Tibial artery (tissue), 4 donors: ENCODE measurements around the gene GBP1.
"Not testable (repeated sequence)": the region's sequence is repeated elsewhere in the genome, so short reads cannot be mapped to it uniquely, and the experiment has no call there.

Experiments
- DNase-seq, 2 donors: peaks; one replicate each; pipeline ENCODE4 v3.0.0-alpha.2; 2019
- H3K27ac ChIP-seq, 2 donors: fragments of 200-600 bp; sonication (generic) in 1 of 2; 1 replicate in 1 of 2; 2 replicates in 1 of 2; pipeline ENCODE4 v1.5.1; 2018 to 2019; ENCODE audit warnings: mild to moderate bottlenecking in 1 of 2
- H3K27me3 ChIP-seq, 2 donors: fragments of 200-600 bp; sonication (generic) in 1 of 2; one replicate each; pipeline versions ENCODE4 v1.5.1 to v1.6.0; 2016 to 2019
- H3K36me3 ChIP-seq, 3 donors: fragments of 200-600 bp; sonication (generic) in 2 of 3; one replicate each; pipeline ENCODE4 v1.5.1; 2016 to 2019; ENCODE audit warnings: mild to moderate bottlenecking in 2 of 3
- H3K4me1 ChIP-seq, 4 donors: fragments of 200-600 bp; sonication (generic) in 2 of 4; 1 replicate in 3 of 4; 2 replicates in 1 of 4; pipeline ENCODE4 v1.5.1; 2016 to 2019
- H3K4me3 ChIP-seq, 2 donors: fragments of 200-600 bp; sonication (generic) in 1 of 2; 1 replicate in 1 of 2; 2 replicates in 1 of 2; pipeline ENCODE4 v1.5.1; 2018 to 2019; ENCODE audit warnings: mild to moderate bottlenecking in 2 of 2
- H3K9me3 ChIP-seq, 3 donors: fragments of 200-600 bp; sonication (generic) in 1 of 3; one replicate each; pipeline ENCODE4 v1.5.1; 2016 to 2019
- intact Hi-C: fragments of 100-400 bp; cut with DNase I; formaldehyde crosslinking; loops from one replicate; pipeline ENCODE4 v1.15.0; 2023; ENCODE audit warnings: low total_unique reads
- TF ChIP-seq, protein P1 (sequence below), 2 experiments: fragments of 200-600 bp in 1 of 2; fragments of 450-650 bp in 1 of 2; IDR thresholded peaks; one replicate each; pipeline ENCODE4 v1.5.1; 2017 to 2019; ENCODE audit warnings: antibody characterized with exemption in 2 of 2, mild to moderate bottlenecking in 1 of 2, moderate library complexity in 1 of 2

Gene GBP1

DNA sequence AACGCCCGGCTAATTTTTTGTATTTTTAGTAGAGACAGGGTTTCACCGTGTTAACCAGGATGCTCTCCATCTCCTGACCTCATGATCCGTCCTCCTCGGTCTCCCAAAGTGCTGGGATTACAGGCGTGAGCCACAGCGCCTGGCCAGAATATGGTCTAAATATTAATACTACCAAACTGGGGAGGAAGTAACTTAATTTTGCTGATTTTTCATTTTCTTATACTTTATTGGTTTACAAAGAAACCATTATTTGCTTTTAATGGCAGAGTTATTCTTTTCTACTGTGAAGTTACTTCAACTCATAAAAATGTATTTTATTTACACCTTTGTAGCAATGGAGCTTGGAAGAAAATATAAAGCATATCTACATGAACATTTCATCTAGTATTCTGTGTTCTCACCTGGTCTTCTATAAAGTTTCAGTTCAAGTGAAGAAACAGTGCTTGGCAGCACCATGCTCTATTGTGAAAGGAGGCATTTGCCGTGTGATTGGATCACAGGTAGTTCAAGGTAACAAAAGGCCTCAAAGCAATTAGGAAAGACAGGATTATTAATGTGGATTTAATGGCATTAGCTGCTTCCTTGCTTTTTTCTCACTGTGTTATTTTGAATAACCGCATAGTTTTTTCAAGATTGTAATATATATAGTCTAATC, 13.6 kb downstream of the GBP1 start:
- Histone ChIP-seq H3K27me3 (no peaks in the 10 kb centered on the region), H3K4me1 (no peaks in the 10 kb centered on the region), H3K27ac (no peak overlapping the region), H3K9me3 (no peaks in the 10 kb centered on the region), H3K4me3 (no peak overlapping the region), H3K36me3 (peaks cover 53 to 66% (median 60%) of the 10 kb centered on the region in 3 donors)
- TF ChIP-seq, protein P1, sequence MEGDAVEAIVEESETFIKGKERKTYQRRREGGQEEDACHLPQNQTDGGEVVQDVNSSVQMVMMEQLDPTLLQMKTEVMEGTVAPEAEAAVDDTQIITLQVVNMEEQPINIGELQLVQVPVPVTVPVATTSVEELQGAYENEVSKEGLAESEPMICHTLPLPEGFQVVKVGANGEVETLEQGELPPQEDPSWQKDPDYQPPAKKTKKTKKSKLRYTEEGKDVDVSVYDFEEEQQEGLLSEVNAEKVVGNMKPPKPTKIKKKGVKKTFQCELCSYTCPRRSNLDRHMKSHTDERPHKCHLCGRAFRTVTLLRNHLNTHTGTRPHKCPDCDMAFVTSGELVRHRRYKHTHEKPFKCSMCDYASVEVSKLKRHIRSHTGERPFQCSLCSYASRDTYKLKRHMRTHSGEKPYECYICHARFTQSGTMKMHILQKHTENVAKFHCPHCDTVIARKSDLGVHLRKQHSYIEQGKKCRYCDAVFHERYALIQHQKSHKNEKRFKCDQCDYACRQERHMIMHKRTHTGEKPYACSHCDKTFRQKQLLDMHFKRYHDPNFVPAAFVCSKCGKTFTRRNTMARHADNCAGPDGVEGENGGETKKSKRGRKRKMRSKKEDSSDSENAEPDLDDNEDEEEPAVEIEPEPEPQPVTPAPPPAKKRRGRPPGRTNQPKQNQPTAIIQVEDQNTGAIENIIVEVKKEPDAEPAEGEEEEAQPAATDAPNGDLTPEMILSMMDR (IDR thresholded peaks at IDR 0.05) = no peak
- no peak for DNase-seq
- intact Hi-C loops = no loop called here

DNA sequence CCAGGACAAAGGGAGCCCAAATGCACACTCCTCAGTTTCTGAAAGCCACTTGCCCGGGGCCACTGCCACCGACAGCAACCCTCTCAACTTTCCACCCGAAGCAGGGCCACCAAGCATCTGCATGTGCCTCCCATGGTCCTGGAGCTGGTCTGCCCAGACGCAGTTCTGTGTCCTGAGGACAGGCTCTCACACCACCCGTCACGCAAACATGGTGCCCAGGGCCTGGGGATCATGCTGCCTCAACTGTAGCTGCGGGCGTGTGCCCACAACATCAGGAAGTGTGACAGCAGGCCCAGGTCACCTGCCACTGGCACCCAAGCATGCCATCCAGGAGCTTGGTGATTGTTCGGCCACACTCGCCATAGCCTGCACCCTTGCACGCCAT, 14.4 kb downstream of the GBP1 start:
- no peaks in the 10 kb centered on the region for H3K4me1 ChIP-seq
- TF ChIP-seq, protein P1 (IDR thresholded peaks at IDR 0.05) = no peak
- no peak for DNase-seq
- H3K27ac ChIP-seq = no peak overlapping the region
- H3K9me3 ChIP-seq = no peaks in the 10 kb centered on the region
- H3K36me3 ChIP-seq = peaks cover 45 to 59% (median 52%) of the 10 kb centered on the region in 3 donors
- no peak overlapping the region for H3K4me3 ChIP-seq
- intact Hi-C loops = no loop called here
- no peaks in the 10 kb centered on the region for H3K27me3 ChIP-seq

DNA sequence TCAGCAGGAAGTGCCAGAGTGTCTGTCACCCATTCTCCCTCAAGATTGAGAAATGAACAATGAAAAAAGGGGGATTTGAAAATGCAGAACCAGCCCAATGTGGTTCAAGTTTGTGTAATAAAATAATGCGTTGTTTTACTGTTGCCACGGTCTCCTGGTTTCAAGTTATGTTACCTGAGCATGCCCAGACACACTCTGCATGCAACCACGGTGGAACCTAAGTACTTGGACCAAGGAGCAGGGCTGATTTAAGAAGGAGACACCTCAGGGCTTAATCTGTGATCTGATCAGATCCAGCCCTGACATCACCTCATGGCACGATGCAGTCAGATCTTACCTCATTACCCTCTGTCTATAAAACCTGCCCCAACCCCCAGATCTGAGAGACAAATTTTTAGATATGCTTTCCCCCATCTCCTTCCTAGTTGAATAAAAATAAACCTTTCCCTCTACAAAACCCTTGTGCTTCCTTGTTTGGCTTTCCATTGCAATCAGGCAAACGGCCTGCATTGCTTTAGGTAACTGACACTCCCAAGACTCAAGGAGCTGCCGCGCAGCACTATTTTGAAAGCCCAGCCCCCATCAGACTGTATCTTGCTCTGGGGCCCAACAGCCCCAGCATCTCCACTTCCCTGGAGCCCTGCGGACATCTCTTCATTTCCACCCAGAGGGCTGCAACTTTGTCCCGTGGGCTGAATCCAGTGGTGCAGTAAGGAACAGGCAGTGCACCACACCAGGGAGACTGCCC, 14.9 kb downstream of the GBP1 start:
- DNase-seq, H3K4me3 ChIP-seq, H3K27ac ChIP-seq, H3K27me3 ChIP-seq, H3K4me1 ChIP-seq, H3K9me3 ChIP-seq, intact Hi-C loops: not testable (repeated sequence)
- H3K36me3 ChIP-seq = peaks cover 43 to 54% (median 50%) of the 10 kb centered on the region in 3 donors

DNA sequence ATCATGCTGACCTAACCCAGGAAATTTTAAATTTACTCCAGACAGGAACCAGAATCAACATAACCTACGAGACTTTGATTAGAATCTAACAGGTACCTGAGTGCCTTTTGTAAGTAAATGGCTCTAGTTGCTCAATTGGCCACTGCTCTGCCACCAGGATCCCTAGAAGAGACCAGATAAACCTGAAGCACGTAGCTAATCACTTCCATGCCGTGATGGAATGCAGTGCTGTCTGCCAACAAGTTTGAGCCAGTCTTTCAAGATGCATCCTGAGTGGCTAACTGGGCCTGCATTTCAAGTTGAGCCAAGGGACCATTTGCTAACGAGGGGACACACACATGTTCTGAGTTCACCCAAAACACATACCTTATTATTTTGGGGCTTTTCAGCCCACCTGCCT, 15.8 kb downstream of the GBP1 start:
- intact Hi-C loops, H3K9me3 ChIP-seq, H3K4me3 ChIP-seq, DNase-seq, H3K27ac ChIP-seq, H3K4me1 ChIP-seq, H3K27me3 ChIP-seq: not testable (repeated sequence)
- H3K36me3 ChIP-seq = peaks cover 38 to 48% (median 44%) of the 10 kb centered on the region in 3 donors

DNA sequence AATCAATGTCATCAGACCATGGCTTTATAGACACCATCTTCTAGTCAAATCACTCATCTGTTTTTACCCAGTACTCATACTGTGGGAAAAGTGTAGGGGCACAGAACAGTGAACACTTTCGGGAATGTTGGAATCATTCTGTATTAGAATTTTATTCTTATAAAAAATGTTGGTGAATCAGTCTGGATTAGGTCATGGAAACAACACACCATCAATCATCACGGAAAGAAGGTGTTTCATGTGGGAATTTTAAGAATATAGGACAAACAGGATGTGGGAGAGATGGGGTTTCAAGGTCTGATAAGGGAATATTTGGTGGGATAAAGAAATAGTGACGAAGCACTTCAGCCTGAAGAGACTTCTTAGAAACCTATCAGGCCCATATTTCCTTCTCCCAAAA, 17.3 kb downstream of the GBP1 start:
- no peaks in the 10 kb centered on the region for H3K9me3 ChIP-seq
- no peak for DNase-seq
- TF ChIP-seq, protein P1 (IDR thresholded peaks at IDR 0.05) = no peak
- H3K4me1 ChIP-seq = no peaks in the 10 kb centered on the region
- intact Hi-C loops = no loop called here
- H3K36me3 ChIP-seq = peaks cover 24 to 39% (median 30%) of the 10 kb centered on the region in 3 donors
- no peaks in the 10 kb centered on the region for H3K27me3 ChIP-seq
- H3K27ac ChIP-seq = no peak overlapping the region
- no peak overlapping the region for H3K4me3 ChIP-seq

DNA sequence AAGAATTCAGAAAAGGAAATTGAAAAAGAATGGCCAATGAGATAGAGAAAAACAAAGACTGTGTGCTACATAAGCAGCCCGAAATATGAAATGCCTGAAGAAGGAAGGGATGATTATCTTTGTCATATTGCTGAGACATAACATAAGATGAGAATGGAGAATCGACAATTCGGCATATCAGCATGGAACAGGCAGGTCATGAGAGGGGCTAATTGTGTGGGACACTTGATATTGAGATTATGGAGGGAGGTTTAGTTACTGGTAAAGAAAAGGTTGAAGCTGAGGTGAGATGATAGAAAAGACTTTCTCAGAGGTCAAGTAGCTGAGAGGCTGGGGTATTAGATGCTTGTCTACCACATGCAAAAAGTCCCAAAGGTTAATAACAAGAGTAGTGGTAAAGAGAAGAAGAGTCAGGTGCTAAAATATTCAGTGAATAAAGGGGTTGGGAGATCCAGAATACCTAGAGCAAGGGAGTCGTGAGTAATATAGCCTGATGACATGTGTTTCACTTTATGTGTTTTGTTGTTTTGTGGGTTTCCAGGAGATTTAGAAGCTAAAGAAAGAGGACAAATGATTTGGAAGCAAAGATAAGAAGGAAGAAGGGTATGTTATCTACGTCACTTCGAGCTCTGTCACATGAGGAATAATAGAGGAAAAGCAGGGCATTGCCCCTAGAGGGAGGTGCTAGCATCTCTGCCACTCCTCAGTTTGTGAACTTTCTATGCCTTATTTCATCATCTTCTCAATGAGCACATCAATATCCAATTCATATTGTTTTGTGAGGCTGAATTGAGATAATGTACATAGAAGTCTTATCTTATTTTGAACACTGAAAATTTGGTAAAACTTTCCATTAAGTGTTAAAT, 18.5 kb downstream of the GBP1 start:
- H3K27me3 ChIP-seq, H3K27ac ChIP-seq, H3K4me1 ChIP-seq, intact Hi-C loops, H3K4me3 ChIP-seq, DNase-seq, H3K9me3 ChIP-seq: not testable (repeated sequence)
- H3K36me3 ChIP-seq = peaks cover 13 to 27% (median 27%) of the 10 kb centered on the region in 3 donors
